HEK293T (cell line): ENCODE results near the gene ARHGAP25.

Source experiments
- ARNT ChIP-seq: fragments of 450-650 bp; IDR thresholded peaks from 2 replicates; pipeline ENCODE4 v1.6.1; 2017; ENCODE audit warnings: mild to moderate bottlenecking
- BHLHE40 ChIP-seq: fragments of 450-650 bp; IDR thresholded peaks from 2 replicates; pipeline ENCODE4 v1.6.1; 2016; ENCODE audit warnings: mild to moderate bottlenecking, moderate library complexity, borderline replicate concordance
- ELF4 ChIP-seq: fragments of 450-650 bp; IDR thresholded peaks from 2 replicates; pipeline ENCODE4 v1.6.1; 2017; ENCODE audit warnings: antibody characterized with exemption
- FOXA1 ChIP-seq: fragments of 450-650 bp; IDR thresholded peaks from 2 replicates; pipeline ENCODE4 v1.6.1; 2016; ENCODE audit warnings: mild to moderate bottlenecking
- FOXM1 ChIP-seq: fragments of 450-650 bp; IDR thresholded peaks from 2 replicates; pipeline ENCODE4 v1.6.1; 2017; ENCODE audit warnings: mild to moderate bottlenecking, borderline replicate concordance
- HDGF ChIP-seq: fragments of 450-650 bp; IDR thresholded peaks from 2 replicates; pipeline ENCODE4 v1.6.1; 2017; ENCODE audit warnings: antibody characterized with exemption, borderline replicate concordance
- L3MBTL2 ChIP-seq: fragments of 450-650 bp; conservative IDR thresholded peaks from 2 replicates; pipeline ENCODE4 v1.6.1; 2016; ENCODE audit warnings: mild to moderate bottlenecking
- NFRKB ChIP-seq: fragments of 450-650 bp; IDR thresholded peaks from 2 replicates; pipeline ENCODE4 v1.6.1; 2016; ENCODE audit warnings: mild to moderate bottlenecking, moderate library complexity
- SP1 ChIP-seq: fragments of 450-650 bp; IDR thresholded peaks from 2 replicates; pipeline ENCODE4 v1.6.1; 2017
- SUZ12 ChIP-seq: fragments of 450-650 bp; IDR thresholded peaks from 2 replicates; pipeline ENCODE4 v1.6.1; 2016; ENCODE audit warnings: mild to moderate bottlenecking
- TARDBP ChIP-seq: fragments of 450-650 bp; IDR thresholded peaks from 2 replicates; pipeline ENCODE4 v1.6.1; 2016
- TF ChIP-seq, protein P1 (sequence below): fragments of 450-650 bp; IDR thresholded peaks from 2 replicates; pipeline ENCODE4 v1.6.1; 2016

DNA sequence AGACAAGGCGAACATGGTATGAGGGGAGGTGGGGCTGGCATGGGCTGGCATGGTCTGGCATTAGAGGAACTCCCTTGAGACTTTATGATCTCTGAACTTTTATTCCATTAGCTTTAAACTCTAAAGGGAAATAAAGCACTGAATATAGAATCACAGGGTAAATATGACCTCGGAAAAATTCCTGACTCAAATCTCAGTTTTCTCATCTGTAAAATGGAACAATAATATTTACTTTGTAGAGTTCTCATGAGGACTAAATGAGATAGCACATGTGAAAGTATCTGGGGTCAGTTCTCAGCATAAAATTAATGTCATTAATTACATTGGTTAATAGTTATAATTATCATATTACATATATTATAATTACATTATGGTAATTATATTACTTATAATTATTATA is 65.9 kb downstream of the ARHGAP25 start:
- TF ChIP-seq BHLHE40 (no peak), SUZ12 (no peak), FOXA1 (no peak), SP1 (no peak), TARDBP (no peak), FOXM1 (no peak), HDGF (no peak), L3MBTL2 (no peak), NFRKB (no peak), ELF4 (no peak), ARNT (no peak)
- TF ChIP-seq, protein P1, sequence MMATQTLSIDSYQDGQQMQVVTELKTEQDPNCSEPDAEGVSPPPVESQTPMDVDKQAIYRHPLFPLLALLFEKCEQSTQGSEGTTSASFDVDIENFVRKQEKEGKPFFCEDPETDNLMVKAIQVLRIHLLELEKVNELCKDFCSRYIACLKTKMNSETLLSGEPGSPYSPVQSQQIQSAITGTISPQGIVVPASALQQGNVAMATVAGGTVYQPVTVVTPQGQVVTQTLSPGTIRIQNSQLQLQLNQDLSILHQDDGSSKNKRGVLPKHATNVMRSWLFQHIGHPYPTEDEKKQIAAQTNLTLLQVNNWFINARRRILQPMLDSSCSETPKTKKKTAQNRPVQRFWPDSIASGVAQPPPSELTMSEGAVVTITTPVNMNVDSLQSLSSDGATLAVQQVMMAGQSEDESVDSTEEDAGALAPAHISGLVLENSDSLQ, result no peak
